ENCODE measurements around the gene SMIM36. TPM values are rescaled to one million over a fixed set of nuclear protein-coding genes. Genes with fewer than 3 reads are reported as not detected.

The SMIM36 gene
- total RNA-seq, 4 donors from 2014 or later = not detected

DNA sequence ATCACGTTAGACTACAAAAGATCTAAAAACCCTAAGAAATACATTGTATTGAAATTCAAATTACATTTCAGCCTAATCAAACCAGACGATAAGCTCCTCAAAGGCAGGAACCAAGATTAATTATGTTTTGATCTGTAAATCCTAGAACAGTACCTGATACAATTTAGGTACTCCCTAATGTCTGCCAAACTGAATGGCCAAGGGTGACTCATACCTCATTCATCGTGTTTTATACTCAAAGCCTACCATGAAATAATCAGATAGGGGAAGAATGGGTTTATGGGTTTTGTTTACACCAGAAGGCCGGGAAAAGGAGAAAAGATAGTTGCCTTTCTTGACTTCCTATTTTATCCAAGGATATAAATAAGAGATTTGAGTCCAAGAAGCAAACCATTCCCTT is 108.9 kb downstream of the SMIM36 start:
- WGBS, 2 donors = 93 to 94% methylated on average over 4 of the region's 4 CpGs
- Histone ChIP-seq H3K4me3 (no peak overlapping the region), H3K27me3 (no peaks in the 10 kb centered on the region), H3K36me3 (peaks cover 0 to 87% (median 0%) of the 10 kb centered on the region in 3 donors), H3K27ac (no peak overlapping the region), H3K9me3 (no peaks in the 10 kb centered on the region), H3K4me1 (no peaks in the 10 kb centered on the region)
- TF ChIP-seq POLR2A (IDR thresholded peaks at IDR 0.05) = no peak
- TF ChIP-seq, protein P1, sequence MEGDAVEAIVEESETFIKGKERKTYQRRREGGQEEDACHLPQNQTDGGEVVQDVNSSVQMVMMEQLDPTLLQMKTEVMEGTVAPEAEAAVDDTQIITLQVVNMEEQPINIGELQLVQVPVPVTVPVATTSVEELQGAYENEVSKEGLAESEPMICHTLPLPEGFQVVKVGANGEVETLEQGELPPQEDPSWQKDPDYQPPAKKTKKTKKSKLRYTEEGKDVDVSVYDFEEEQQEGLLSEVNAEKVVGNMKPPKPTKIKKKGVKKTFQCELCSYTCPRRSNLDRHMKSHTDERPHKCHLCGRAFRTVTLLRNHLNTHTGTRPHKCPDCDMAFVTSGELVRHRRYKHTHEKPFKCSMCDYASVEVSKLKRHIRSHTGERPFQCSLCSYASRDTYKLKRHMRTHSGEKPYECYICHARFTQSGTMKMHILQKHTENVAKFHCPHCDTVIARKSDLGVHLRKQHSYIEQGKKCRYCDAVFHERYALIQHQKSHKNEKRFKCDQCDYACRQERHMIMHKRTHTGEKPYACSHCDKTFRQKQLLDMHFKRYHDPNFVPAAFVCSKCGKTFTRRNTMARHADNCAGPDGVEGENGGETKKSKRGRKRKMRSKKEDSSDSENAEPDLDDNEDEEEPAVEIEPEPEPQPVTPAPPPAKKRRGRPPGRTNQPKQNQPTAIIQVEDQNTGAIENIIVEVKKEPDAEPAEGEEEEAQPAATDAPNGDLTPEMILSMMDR (IDR thresholded peaks at IDR 0.05) = no peak
- no peak for TF ChIP-seq EP300 (IDR thresholded peaks at IDR 0.05)
- no peak for DNase-seq (ENCODE audit: low spot score in 2 of 2)

Small RNAs within 50 kb of the gene (small RNA-seq; reads per million reads assigned to genes)
- not detected for gene RNU6-1249P

Other genes starting within 250 kb of the SMIM36 start
- 10 to 100 TPM; 19.5 to 42.5 (median 36.0) TPM for gene HLF, start 246.5 kb downstream of the SMIM36 start, total RNA-seq
- gene MMD, start 89.6 kb downstream of the SMIM36 start, total RNA-seq = 10 to 100 TPM; 16.1 to 60.9 (median 37.7) TPM
- 10 to 100 TPM; 24.3 to 33.4 (median 28.9) TPM for gene TMEM100, start 211.4 kb upstream of the SMIM36 start, total RNA-seq
- 10 to 100 TPM; 30.8 to 62.1 (median 39.7) TPM for gene PCTP, start 239.6 kb upstream of the SMIM36 start, total RNA-seq